Measurements from ENCODE around the gene DNASE1L3.

The DNASE1L3 gene

DNA sequence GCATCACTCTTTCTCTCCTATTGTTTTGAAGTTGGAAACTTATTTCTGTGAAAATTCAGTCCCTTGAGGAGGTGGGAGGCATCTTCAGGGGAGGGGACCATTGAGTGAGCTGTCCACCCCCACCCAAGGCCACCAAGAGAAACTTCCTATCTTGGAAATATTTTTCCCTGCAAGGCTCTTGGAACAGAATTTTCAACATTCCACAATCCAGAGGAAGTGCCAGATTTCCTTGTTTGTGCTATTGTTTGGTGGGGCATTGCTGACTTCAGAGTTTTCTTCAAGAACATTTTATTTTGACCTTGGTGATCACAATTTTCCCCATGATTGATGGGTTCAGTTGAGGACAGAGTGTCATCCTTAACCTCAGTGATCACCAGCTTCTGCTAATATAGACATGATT, 12.0 kb downstream of the DNASE1L3 start:
- DNase-seq = no peak

DNA sequence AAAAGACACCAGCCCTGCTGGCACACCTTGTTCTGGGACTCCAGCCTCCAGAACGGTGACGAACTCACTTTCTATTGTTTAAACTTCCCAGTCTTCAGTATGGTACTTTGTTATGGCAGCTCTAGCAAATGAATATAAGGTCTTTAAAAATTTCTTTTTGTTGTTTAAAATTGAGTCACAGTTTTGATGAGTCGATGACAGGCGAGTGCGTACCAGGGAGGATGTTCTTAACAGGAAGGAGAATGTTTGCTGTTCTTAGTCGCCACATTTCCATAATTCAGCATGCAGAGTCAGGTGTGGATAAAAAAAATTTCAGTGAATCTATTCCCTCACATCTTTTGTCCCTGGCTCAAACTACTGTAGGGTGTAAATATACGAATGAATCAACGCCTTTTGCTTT, 12.4 kb downstream of the DNASE1L3 start:
- DNase-seq = no peak

DNA sequence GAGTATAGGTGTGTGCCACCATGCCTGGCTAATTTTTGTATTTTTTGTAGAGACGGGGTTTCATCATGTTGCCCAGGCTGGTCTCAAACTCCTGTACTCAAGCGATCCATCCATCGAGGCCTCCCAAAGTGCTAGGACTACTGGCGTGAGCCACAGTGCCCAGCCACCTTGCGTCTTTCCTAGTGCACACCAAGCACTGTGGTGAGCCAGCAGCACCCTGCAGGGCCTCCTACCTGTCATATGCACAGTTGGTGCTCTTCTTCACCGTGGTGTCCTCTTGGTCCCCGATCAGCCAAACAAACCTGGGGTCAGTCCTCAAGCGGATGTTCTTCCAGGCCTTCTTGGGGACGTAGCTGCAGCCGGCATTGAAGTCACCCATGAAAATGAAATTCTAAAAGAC, 13.2 kb downstream of the DNASE1L3 start:
- no peak for DNase-seq

DNA sequence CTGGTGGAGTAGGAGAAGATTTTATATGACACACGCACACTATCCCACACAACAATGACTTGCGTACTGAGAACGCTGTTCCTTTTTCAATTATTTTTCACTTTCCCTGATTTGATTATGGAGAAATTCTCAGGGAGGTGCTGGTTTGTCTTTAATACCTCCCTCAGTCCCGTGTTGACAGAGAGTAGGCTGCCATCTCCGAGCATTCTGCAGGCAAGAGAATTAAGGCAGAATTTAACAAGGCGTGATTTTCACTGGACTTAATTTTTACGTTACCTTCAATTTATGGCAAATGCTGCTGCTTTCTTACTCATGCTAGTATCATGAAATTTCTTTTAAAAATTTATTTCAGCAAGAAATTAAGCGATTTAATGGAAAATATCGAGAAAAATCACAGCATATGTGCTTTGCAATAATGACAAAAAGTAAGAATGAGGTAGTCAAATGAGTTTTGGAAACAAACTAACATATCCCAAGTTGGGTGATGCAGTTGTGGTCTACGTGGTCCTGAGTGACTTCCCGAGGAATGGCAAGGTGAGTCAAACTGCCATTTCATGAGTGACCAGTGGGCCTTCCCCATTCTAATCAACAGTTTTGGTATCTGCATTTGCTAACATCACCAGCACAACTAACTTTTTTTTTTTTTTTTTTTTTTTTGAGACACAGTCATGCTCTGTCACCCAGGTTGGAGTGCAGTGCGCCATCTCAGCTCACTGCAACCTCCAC, 16.9 kb downstream of the DNASE1L3 start:
- no peak for DNase-seq

DNA sequence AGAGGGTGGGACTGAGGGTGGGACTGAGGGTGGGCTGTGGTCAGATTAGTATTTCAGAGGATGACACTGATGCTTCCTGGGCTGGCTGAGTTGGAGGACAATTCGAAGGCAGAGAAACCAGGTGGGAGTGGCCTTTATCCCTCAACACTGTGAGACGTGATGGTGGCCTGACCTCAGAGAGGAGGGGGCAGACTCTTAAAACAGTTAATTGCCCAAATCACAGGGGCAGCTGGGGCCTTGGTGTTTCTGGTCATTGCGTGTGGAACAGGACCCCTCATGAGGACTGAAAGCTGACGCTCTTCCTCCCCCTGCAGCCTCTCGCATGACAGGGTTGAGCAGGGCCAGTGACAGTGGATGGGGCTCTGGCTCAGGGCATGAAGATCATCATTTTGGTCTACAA, 18.7 kb downstream of the DNASE1L3 start:
- no peak for DNase-seq

DNA sequence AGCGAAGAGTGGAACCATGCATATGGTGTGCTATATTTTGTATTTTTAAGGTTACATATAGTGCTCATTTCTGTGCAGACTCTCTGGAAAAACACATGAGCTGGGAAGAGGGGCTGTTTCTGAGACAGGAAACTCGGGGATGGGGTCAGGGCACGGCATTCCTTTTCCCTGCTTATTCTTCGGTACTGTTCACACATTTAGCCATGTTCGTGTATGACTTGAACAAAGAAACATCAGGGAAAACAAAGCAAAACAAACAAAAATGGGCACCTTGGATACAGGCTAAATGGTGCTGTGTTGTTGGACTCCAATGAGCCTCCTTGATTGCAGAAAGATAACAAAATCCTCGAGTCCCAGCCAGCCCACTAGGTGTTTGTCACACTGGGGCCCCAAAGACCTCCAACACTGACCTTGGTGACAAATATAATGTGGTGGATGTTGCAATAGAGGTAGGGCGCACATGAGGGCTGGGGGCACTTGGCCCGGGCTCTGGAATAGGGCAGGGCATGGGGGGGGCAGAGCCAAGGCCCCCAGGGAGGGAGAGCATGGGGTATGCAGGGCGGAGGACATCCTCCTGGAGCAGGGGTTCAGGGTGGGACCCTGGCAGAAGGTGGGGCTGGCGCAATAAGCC, 19.3 kb downstream of the DNASE1L3 start:
- DNase-seq = no peak

DNA sequence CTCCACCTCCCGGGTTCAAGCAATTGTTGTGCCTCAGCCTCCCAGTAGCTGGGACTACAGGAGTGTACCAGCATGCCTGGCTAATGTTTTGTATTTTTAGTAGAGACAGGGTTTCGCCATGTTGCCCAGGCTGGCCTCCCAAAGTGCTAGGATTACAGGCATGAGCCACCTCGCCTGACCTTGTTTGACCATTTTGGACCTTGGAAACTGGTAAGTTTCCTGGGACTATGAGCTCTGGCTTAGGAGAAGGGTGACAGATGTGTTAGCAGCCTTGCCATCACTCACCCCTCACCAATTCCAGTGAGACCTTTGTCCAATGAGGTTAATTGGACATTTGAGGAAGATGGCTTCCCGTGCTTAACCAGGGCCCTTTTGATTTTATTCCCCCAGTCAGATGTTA, 19.9 kb downstream of the DNASE1L3 start:
- no peak for DNase-seq

DNA sequence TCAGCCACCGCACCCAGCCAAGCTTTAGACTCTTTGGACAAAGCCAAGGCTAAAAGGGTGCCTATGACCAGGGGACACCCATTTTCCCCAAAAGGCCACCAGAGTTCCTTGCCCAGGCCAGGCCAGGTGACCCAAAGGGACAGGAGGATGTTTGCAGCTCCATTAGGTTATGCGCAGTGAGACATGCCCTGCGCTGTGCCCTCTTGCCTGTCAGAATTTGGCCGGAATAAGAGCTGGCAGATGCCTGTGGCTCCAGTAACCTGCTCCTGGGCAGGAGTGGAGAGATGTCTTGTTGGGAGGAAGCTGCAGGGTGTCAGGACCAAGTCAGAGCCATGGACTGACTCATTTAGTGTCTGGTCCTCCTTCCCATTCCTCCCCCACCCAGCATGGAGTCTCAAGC, 20.5 kb downstream of the DNASE1L3 start:
- no peak for DNase-seq

DNA sequence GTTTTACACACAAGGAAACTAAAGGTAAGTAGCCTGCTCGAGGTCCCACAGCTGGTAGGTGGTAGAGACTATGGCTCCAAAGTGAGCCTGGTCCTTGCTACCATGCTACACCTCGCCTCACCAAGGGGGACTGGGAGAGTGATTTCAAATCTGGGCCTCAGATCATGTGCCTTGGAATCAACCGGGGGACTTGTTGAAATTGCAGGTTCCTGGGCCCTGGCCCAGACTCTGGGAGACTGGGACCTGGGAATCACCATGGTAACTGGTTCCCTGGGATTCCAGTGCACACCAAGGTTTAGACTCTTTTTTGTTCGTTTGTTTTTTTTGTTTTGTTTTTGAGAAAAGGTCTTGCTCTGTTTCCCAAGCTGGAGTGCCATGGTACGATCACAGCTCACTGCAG, 21.1 kb downstream of the DNASE1L3 start:
- no peak for DNase-seq

DNA sequence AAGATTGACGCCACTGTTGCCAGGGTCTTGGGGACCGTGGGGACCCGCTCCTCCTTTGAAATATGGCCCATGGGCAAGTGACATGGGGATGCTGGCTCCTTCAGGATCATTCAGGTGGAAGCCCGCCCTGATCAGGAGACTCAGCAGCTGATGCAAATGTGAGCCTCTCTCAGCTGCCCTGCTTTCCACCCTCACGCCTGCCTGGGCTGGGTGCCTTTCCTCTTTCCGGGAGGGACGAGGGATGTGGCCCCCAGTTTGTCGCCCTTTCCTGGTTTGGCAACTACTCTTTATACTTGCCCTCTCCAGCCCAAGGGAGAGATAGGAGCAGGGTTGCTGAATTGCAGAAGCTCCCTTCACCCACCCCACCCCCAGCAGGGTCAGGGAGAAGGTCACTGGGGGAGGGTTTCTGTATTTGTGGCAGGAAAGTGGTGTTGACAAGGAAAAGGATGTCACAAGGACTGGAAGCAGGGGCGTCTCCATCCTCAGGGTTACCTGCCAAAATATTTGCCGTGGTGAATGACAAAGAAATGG, 21.8 kb downstream of the DNASE1L3 start:
- DNase-seq = no peak

DNA sequence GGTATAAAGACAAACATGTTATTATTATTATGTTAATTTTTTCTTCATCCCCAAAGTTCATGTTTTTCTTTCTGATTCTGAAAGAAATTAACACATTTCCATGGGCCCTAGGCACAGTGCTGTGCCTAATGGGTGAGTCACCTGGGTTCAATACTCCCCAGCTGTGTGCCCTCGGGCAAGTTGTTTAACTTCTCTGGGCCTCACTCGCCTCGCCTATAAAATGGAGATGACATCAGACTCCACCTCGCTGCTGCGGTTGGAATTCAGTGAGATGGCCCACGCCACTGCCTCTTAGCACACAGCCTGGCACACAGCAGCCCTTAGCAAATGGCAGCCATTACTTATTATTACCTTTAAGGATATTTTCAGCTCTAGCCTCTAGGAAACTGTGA, 22.6 kb downstream of the DNASE1L3 start:
- DNase-seq = no peak

DNA sequence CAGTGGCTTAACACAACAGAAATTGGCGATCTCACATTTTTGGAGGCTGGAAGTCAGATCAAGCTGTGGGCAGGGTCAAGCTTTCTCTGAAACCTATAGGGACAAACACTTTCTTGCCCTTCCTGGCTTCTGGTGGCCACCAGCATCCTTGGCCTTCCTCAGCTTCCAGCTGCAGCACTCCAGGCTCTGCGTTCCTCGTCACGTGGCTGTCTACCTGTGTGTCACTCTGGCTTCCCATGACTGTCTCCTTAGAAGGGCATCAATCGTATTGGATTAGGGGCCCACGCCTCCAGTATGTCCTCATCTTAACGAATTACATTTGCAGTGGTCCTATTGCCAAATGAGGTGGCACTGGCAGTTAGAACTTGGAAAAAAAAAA, 25.8 kb downstream of the DNASE1L3 start:
- no peak for DNase-seq

DNA sequence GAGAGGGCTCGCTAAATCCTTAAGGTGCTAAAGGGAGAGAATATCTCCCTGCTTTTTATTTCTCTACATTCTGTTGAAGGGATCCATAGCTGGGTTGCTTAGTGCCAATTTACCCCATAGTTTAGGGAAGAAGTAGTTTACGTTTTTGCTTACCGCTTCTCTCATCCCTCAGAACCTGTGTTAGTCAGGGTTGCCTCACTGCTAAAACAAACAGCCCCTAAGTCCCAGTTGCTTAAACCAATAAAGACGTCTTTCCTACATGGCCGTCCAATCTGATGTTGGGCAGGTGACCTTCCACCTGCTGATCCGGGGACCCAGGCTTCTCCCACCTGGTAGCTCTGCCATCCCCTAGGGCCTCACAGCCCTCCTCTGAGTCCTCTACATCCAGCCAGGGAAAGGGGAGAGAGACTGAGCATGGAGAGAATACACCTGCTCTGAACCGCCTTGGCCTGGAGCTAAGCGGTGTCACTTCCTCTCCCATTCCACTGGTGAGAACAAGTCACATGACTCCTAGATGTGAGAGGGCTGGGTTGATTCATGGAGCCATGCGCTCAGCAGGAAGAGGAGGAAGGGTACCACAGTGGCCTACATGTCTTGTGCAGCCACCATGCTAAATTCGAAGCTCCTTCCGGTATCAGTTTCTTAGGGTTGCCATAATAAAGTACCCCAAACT, 26.3 kb downstream of the DNASE1L3 start:
- DNase-seq = no peak

DNA sequence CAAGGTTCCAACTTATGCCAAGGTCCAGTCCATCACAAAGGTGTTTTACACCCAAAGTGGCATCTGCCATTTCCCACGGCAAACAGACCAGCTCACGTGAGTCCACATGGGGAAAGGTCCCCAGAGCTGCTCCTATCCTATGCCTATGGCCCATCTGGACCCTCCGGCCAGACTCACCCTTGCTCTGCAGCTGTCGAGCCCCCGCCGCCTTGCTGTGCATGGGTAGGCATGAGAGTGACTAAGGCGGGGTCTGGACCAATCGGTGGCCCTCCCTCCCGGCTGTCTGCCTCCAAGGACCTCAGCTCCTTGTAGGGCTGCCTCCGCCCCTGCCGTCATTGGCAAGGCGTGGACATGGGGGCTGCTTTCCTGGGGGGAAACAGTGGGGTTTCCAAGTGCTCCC, 26.9 kb downstream of the DNASE1L3 start:
- DNase-seq = no peak

DNA sequence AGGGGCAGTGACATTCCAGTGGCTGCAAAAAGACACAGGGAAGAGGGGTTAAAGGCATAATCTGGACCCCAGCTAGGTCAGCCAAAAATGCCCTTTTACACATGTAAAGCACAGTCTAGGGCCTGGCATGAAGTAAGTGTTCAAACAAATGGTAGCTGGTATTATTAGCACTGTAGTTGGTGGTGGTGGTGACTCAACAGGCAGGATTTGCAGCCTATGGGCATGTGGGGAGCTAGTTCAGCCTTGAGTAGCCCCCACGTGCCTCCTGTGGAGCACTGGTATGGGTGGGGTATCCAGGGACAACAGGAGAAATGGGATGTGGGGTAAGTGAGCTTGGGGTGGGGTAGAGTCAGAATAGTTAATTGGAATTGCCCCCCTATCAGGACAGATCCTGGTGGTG, 27.6 kb downstream of the DNASE1L3 start:
- DNase-seq = no peak

DNA sequence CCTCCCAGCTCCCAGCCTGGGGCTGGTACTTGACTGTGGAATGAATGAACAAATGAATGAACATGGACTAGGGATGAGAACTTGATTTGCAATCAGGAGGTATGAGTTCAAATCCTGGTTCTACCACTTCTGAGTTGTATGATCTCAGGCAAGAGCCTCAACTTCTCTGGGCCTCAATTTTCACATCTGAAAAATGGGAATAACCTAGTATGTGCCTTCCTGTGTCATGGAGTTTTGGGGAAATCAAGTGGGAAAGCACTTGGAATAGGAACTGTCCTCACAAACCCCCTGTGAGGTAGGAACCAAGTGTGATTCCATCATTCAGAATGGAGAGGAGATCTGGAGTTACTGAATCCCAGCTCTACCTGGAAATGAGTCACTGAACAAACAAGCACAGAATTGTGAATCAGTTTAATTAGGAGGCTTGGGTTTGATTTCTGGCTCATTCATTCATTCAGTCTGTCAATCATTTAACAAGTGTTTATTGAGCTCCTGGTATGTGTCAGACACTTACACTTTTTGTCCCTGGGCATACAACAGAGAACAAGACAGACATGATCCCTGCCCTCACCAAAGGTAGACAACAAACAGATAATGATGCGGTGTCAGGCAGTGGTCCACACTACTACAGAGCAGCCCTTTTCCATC, 29.7 kb downstream of the DNASE1L3 start:
- no peak for DNase-seq

DNA sequence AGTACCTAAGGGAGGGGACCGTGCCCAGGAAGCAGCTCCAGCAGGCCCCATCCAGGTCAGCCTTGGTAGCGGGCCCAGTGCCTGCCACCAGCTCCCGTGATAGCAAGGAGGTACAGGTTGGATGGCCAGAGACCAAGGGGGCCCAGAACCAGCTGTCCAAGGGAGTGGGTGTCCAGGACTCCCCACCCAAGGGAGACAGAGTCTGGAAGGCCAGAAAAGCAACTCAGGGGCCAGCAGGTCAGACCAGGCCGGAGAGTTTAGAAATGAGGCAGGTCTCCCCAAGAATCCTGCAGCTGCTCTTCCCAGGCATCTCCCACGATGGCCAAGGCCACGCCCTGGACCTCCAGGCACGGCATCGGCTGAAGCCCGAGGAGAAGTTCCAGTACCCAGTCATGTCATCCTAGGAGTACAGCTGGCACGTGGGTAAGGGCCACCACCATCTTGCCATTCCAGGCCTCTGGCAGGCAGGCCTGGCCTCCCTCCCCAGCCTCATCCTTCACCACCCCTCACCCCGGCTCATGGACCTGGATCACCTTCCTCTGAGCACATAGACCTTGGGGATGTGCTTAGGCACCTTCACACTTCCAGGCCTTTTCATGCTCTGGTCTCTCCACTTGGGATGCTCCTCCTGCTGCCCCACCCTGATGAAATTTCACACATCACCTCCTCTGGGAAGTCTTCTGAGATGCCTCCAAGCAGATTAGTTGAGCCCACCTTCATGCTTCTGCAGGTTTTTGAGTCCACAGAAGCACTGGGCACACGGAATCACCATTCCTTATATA, 30.5 kb downstream of the DNASE1L3 start:
- DNase-seq = no peak

DNA sequence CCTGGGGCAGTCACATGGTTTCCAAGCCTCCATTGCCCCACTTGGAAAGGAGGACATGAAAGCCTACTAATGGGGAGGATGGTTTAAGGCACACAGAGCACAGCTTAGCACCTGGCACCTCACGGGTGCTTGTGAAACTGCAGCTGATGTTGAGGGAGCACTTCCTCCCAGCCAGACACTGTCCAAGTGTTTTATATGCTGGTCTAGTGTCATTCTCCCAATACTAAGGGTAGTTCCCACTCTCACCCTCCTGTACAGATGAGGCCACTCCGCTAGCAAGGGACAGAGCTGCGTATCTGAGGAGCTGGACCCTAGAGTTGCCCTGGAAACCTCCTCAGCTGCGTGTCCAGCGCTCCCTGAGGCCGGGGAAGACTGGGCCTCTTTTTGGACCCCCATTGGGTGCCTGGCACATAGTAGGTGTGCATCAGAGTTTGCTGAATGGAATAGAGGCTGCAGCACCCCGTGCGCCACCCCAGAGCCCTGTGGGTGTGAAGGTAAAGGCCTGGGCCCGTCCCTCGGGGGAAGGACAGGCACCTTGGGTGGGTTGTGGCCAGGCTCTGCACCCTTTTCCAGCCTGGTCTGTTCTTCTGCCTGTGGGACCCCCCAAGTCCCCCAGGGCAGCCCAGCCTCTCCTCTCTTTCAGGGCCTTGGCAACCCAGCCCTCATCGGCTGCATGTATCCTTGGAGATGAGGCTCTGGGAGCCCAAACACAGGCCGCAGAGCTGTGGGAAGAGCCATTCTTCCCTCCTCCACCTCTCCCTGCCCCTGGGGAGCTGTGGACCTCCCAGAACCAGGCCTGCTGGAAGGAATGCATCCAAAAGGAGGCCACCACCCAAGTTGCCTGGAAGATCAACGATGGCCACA, 31.3 kb downstream of the DNASE1L3 start:
- no peak for DNase-seq

DNA sequence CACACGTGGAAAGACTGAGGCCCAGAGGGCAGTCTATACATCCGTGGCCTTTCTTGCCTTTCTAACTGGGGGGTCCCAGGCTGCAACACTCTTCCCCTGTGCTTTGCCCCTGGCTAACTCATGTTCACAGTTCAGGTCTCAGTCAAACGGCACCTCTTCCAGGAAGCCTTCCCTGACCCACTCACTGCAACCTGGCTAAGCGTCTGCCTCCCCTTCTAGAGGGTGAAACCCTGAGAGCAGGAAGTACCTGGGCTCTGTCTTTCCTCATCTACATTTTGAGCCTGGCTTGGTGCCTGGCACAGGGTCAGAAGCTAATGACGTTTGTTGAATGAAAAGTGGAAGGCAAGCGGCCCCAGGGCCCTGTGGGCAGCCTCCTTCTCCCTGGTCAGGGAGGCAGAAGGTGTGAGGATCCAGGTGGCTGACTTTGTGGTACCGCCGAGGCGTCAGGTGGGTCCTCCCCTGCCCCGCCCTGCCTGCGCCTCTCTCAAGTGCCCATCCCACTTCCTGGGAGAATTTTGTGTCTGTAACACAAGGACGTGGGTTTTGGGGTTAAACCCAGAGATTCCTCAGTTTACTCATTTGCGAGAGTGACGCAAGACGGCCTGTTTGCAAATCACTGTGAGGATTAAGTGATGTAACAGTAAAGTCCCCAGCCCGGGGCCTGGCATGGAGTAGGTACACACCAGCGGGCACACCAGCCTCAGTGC, 32.1 kb downstream of the DNASE1L3 start:
- DNase-seq = no peak

DNA sequence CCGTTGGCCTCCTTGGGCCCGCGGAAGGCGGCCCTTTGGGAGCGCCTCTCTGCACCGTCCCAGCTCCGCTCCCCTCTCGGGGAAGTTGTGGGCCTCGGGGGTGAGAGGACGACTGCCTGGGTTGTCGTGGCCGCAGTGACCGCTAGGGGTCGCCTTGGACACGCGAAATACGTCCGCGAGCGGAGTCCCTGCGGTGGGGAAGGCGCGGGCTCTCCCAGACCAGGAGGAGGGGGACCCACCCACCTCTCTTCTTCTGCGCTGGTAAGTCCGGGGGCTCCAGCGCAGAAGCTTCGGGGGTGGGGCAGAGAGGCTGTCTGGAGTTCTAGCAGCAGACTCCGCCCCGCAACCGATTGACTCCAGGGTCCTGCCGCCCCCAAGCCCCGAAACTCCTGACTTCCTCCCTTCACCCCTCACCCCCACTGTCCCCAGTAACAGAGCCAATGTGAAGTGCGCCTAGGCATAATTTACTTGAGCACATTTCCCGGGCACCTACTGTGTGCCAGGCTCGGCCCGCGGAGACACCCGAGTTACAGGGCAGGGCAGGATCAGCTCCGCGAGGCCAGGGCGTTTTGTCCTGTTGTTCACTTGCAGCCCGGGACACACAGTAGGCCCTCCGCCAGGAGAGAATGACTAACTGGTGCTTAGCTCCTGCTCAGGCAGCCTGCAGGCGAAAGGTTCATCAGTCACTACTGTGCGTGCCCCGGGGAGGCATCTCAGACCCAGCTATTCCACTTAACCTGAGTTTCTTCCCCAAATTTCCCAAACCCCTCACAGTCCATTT, 32.8 kb downstream of the DNASE1L3 start:
- peak; percentile 93 for DNase-seq

All from right hindlimb (tissue), 1 donor.